Stomach smooth muscle (tissue), 2 donors: ENCODE data around the gene OXA1L.
"Not testable (repeated sequence)": the region's sequence is repeated elsewhere in the genome, so short reads cannot be mapped to it uniquely, and the experiment has no call there.

ENCODE experiments used
- H3K27ac ChIP-seq: one replicate; pipeline ENCODE4 v1.7.0; 2013; ENCODE audit warnings: mild to moderate bottlenecking, low read length, inconsistent platforms
- H3K27me3 ChIP-seq, 2 donors: one replicate each; pipeline ENCODE4 v1.7.0; 2013; ENCODE audit warnings: low read length in 2 of 2; ENCODE audit not compliant: insufficient read depth in 2 of 2, control insufficient read depth in 1 of 2
- H3K36me3 ChIP-seq, 2 donors: one replicate each; pipeline ENCODE4 v1.7.0; 2013; ENCODE audit warnings: low read length in 2 of 2; ENCODE audit not compliant: control insufficient read depth in 2 of 2, insufficient read depth in 2 of 2
- H3K4me1 ChIP-seq: one replicate; pipeline ENCODE4 v1.7.0; 2013; ENCODE audit warnings: low read length; ENCODE audit not compliant: control insufficient read depth, insufficient read depth
- H3K4me3 ChIP-seq, 2 donors: one replicate each; pipeline ENCODE4 v1.7.0; 2013; ENCODE audit warnings: low read length in 2 of 2
- H3K9ac ChIP-seq, 2 donors: one replicate each; pipeline ENCODE4 v1.7.0; 2013; ENCODE audit warnings: low read length in 2 of 2, mild to moderate bottlenecking in 1 of 2
- H3K9me3 ChIP-seq, 2 donors: one replicate each; pipeline ENCODE4 v1.7.0; 2013; ENCODE audit warnings: low read length in 2 of 2; ENCODE audit not compliant: control insufficient read depth in 2 of 2
- donor health status: healthy.
- donor health status: Pancreatic carcinoma.

OXA1L gene

DNA sequence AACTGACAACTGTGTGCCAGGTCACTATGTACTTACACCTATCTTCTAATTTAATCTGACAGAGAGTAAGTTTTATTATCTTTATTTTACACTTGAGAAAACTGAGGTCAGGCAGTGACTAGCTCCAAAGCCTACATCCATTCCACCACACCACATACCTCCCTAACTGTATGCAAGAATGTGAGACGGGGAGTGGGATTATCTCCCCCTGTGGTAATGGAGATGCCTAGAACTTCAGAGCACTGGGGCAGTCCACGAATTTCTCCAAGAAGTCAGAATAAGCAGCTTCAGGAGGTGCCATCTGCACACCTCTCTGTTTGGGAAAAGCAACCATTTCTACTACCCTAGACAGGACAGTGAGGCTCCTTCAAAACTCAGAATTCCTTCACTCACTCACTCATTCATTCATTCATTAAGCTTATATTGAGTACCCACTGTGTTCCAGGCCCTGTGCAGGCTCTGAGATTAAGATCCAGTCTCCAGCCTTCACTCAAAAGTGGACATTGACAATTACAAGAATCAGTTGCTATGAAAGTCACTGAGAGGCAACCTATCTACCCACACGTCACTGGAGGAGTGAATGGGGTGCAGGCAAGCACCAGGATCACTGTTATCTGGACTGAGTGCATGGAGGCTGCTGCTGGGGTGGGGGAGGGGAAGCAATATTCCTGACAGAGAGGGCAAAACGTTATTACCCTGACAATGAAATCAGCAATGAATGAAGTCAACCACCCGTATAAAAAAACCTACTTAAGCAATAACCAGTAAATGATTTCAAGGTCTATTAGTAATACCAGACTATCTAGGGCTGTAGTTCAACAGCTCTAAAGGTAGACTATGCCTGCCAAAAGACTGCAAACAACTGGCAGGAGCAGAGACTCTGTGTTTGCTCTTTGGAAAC, 30.8 kb downstream of the OXA1L start:
- no peaks in the 10 kb centered on the region for H3K36me3 ChIP-seq
- H3K27ac ChIP-seq = no peak overlapping the region
- no peak overlapping the region for H3K9ac ChIP-seq
- H3K4me1 ChIP-seq = no peaks in the 10 kb centered on the region
- H3K9me3 ChIP-seq = no peaks in the 10 kb centered on the region
- H3K27me3 ChIP-seq = no peaks in the 10 kb centered on the region
- H3K4me3 ChIP-seq = no peak overlapping the region

DNA sequence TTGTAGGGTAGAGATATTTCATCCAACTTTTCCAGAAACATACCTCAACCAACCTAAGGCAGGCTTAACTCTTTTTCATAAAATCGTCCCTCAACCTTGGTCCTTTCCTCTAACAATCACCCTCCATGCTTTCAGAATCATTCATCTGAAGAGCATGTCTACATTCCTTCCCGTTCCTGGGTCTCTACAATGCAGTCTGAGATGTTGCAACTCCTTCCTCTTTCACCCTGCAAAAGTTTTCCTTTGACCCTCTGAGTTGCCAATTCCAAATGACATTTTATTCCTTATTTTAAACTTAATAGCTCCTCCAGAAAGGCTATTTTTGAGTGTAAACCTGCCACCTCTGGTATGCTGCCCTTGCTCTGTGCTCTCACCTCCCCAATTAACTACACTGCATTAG, 32.0 kb downstream of the OXA1L start:
- Histone ChIP-seq H3K4me1 (no peaks in the 10 kb centered on the region), H3K4me3 (no peak overlapping the region), H3K27me3 (no peaks in the 10 kb centered on the region), H3K36me3 (no peaks in the 10 kb centered on the region), H3K9ac (no peak overlapping the region), H3K27ac (no peak overlapping the region), H3K9me3 (no peaks in the 10 kb centered on the region)

DNA sequence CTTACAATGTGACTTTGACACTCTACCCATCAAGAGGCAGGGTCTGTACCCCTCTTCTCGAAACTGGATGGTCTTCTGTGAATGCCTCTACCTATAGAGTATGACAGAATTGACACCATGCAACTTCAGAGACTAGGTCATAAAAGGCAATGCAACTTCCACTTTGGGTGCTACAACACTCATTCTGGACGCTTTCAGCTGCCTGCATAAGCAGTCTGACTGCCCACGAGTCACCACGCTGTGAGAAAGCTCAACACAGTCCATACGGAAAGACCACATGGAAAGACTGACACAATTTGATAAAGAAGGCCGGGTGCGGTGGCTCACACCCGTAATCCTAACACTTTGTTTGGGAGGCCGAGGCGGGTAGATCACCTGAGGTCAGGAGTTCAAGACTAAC, 33.9 kb downstream of the OXA1L start:
- no peak overlapping the region for H3K27ac ChIP-seq
- no peaks in the 10 kb centered on the region for H3K4me1 ChIP-seq
- H3K4me3 ChIP-seq = no peak overlapping the region
- no peaks in the 10 kb centered on the region for H3K27me3 ChIP-seq
- no peak overlapping the region for H3K9ac ChIP-seq
- no peaks in the 10 kb centered on the region for H3K9me3 ChIP-seq
- H3K36me3 ChIP-seq = no peaks in the 10 kb centered on the region

DNA sequence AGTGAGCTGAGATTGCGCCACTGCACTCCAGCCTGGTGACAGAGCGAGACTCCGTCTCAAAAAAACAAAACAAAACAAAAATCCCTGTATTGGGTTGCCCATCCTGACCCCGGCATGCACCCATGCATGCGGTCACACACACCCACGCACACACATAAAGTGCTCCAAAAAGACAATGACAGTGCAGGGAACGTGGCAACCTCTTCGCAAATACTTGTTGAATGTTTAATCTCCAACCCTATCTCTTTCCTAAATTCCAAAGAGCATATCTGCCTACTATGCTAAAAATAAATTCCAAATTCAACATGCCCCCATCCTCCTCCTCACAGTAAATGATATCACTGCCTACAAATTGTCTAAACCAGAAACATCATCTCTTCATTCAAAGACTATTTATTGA, 35.2 kb downstream of the OXA1L start:
- Histone ChIP-seq H3K36me3 (no peaks in the 10 kb centered on the region), H3K27ac (no peak overlapping the region), H3K4me3 (no peak overlapping the region), H3K27me3 (no peaks in the 10 kb centered on the region), H3K9me3 (no peaks in the 10 kb centered on the region), H3K9ac (no peak overlapping the region), H3K4me1 (no peaks in the 10 kb centered on the region)

DNA sequence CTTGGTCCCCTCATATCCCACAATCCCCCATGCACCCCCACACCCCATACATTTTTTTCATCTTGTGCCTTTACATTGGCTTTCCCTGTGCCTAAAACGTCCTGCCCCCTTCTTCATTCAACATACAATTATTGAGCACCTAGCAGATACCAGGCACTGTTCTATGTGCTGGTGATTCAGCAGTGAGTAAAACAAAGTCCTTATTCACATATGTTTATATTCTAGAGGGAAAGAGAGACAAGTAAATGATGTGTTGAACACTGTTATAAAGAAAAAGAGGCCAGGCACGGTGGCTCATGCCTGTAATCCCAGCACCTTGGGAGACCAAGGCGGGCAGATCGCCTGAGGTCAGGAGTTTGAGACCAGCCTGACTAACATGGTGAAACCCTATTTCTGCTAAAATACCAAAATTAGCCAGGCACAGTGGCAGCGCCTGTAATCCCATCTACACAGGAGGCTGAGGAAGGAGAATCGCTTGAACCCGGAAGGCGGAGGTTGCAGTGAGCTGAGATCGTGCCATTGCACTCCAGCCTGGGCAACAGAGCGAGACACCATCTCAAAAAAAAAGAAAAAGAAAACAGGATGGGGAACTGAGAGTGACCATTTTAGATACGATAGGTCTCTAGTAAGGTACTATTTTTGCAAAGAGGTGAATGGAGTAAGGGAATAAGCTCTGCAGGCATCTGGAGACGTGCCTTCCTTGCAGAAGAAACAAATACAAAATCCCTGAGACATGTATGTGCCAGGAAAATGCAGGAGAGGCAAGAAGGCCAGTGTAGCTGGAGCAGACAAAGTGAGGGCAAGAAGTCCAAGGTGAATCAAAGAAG, 36.6 kb downstream of the OXA1L start:
- Histone ChIP-seq H3K36me3 (no peaks in the 10 kb centered on the region), H3K4me1 (no peaks in the 10 kb centered on the region), H3K9ac (no peak overlapping the region), H3K27ac (no peak overlapping the region), H3K27me3 (no peaks in the 10 kb centered on the region), H3K9me3 (no peaks in the 10 kb centered on the region), H3K4me3 (no peak overlapping the region)

DNA sequence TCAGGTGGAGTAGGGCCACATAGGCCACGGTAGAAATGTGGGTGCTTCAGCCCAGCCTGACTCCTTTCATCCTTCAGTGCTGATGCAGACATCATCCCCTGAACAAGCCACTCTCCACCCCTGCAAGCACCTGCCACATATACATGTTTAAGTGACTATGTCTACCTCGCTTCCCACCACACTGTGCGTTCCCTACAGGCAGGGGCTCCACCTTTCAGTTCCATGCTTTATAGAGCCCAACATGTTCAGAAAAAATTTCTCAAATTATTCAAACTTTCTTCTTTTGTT, 37.1 kb downstream of the OXA1L start:
- Histone ChIP-seq H3K4me3 (no peak overlapping the region), H3K27me3 (no peaks in the 10 kb centered on the region), H3K36me3 (no peaks in the 10 kb centered on the region), H3K9me3 (no peaks in the 10 kb centered on the region), H3K9ac (no peak overlapping the region), H3K4me1 (no peaks in the 10 kb centered on the region), H3K27ac (no peak overlapping the region)

DNA sequence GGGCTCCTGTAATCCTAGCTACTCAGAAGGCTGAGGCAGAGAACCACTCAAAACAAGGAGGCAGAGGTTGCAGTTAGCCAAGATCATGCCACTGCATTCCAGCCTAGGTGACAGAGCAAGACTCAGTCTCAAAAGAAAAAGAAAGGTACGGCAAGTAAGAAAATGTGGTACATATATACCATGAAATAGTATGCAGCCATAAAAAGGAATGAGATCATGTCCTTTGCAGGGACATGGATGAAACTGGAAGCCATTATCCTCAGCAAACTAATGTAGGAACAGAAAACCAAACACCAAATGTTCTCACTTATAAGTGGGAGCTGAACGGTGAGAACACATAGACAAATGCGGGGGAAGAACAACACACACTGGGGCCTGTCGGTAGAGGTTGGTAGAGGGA, 38.7 kb downstream of the OXA1L start:
- H3K4me3 ChIP-seq, H3K27ac ChIP-seq, H3K36me3 ChIP-seq, H3K27me3 ChIP-seq, H3K9ac ChIP-seq, H3K9me3 ChIP-seq, H3K4me1 ChIP-seq: not testable (repeated sequence)

DNA sequence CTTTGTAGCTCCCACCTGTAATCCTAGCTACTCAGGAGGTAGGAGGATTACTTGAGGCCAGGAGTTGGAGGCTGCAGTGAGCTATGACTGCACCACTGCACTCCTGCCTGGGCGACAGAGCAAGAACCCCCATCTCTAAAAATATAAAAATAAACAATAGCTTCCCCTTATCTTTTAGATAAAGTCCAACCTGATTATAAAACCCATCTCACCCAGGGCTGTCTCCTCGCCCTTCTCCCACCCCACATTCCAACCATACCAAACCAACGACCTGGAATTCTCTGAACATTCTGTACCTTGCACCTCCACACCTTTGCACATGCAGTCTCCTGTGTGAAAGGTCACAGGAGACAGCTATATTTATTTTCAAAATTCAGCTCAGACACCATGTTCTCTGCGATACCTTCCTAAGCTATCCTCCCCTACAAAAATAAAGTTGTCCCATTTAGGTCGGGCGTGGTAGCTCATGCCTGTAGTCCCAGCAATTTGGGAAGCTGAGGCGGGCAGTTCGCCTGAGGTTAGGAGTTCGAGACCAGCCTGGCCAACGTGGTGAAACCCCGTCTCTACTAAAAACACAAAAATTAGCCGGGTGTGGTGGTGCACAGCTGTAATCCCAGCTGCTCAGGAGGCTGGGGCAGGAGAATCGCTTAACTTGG, 41.1 kb downstream of the OXA1L start:
- H3K27ac ChIP-seq = no peak overlapping the region
- H3K4me3 ChIP-seq = no peak overlapping the region
- H3K4me1 ChIP-seq = no peaks in the 10 kb centered on the region
- H3K36me3 ChIP-seq = no peaks in the 10 kb centered on the region
- no peaks in the 10 kb centered on the region for H3K27me3 ChIP-seq
- no peaks in the 10 kb centered on the region for H3K9me3 ChIP-seq
- H3K9ac ChIP-seq = no peak overlapping the region

DNA sequence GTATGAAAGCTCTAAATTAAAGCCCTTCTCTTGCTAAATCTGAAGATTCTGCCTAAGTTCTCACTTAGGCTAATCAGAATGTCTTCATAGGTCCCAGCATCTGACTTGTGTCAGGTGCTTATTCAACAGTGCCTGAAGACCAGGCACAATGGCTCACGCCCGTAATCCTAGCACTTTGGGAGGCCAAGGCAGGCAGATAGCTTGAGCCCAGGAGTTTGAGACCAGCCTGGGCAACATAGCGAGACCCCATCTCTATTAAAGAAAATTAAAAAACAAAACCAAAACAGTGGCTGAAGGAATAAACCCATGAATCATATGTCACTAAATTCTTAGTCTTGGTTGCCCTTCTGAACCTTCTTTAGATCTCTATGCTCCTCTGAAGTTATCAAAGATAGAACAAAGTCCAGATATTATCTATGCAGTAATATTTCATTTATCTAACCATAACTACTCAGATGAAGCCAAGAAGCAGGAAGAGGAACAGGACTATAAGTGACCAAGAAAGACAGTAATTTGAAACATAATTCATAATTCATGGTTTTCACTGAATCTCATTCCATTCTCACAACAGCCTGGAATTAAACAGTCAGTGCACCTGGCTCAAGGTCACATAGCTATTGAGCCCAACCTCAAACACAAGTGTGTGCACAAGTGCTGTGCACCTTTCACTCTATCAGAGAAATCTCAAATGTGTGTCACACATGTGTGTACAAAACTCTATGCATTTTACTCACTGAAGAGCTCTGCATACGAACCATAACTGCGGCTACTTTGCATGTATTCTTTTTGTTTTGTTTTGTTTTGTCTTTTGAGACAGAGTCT, 42.1 kb downstream of the OXA1L start:
- Histone ChIP-seq H3K9ac (no peak overlapping the region), H3K27me3 (no peaks in the 10 kb centered on the region), H3K36me3 (no peaks in the 10 kb centered on the region), H3K9me3 (no peaks in the 10 kb centered on the region), H3K4me3 (no peak overlapping the region), H3K4me1 (no peaks in the 10 kb centered on the region), H3K27ac (no peak overlapping the region)

DNA sequence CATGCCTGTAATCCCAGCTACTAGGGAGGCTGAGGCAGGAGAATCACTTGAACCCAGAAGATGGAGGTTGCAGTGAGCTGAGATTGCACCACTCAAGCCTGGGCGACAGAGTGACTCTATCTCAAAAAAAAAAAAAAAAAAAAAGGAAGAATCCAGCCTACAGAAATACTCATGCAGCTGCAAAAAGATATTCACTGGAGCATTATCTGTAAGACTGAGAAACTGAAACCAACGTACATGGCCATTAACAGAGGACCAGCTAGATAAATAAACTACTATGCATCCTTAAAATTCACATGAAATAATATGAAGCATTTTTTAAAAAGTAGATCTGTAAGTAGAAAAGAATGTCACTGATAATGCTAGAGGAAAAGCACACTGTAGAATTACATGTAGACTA, 45.2 kb downstream of the OXA1L start:
- no peak overlapping the region for H3K9ac ChIP-seq
- H3K9me3 ChIP-seq = no peaks in the 10 kb centered on the region
- H3K27me3 ChIP-seq = no peaks in the 10 kb centered on the region
- H3K27ac ChIP-seq = no peak overlapping the region
- no peaks in the 10 kb centered on the region for H3K36me3 ChIP-seq
- peaks cover 6% of the 10 kb centered on the region for H3K4me1 ChIP-seq
- H3K4me3 ChIP-seq = no peak overlapping the region
